Right ventricle myocardium superior (tissue), 1 donor: Measurements from ENCODE around the gene TMEM168. TPM values are rescaled to one million over a fixed set of nuclear protein-coding genes. Genes with fewer than 3 reads are reported as not detected.
"Not testable (repeated sequence)": the region's sequence is repeated elsewhere in the genome, so short reads cannot be mapped to it uniquely, and the experiment has no call there.

Experiments used
- ATAC-seq: fragments of 200-7000 bp; cut with Tn5 transposase; one replicate; pipeline ENCODE4 v1.9.1; 2020; ENCODE audit warnings: mild to moderate bottlenecking; ENCODE audit not compliant: poor library complexity
- DNase-seq: peaks from one replicate; pipeline ENCODE4 v3.0.0-alpha.2; 2020
- intact Hi-C: fragments of 100-400 bp; cut with DNase I; formaldehyde crosslinking; loops from one replicate; pipeline ENCODE4 v1.11.2; 2022
- long read RNA-seq: library from polyadenylated mRNA; unstranded; transcript quantifications from one replicate; pipeline ENCODE4 v2.0.0, GENCODE V29; 2021
- total RNA-seq: library from RNA; stranded (reverse); fragmentation: NEBNext Ultra II Directional; extraction: Animal tissue kit (Norgen Biotek cat#: 25700); gene quantifications from one replicate; pipeline ENCODE4 v1.2.1, GENCODE V29; 2021
- donor health status: DM: no; HTN: yes; CAD: no; lungs with severe emphysema.

TMEM168 gene
- 14.0 TPM for total RNA-seq
- long read RNA-seq, full-length matches to known transcripts, result 42 of 57 reads
- long read RNA-seq, partial matches to known transcripts, result 1 of 57 reads
- long read RNA-seq, other reads (novel, unspliced or antisense), result 14 of 57 reads

- intact Hi-C loops, result no loop called here
- peak; percentile 89 for DNase-seq
- peak; percentile 97 for ATAC-seq
These were observed at the start of gene TMEM168 for GRCh38 chr7:112789817-112790585. Gene TMEM168, minus strand, starts transcription at chr7:112790393. Its CDS starts 5,568 bp downstream, at chr7:112784825.

GRCh38 chr7:112835928-112836327 is 45.7 kb upstream of the TMEM168 start:
- ATAC-seq, intact Hi-C loops: not testable (repeated sequence)

GRCh38 chr7:112833082-112833481 is 42.9 kb upstream of the TMEM168 start:
- ATAC-seq, result no peak
- intact Hi-C loops, result no loop called here
- DNase-seq, result no peak

More at GRCh38 chr7:112835928-112836327, 45.7 kb upstream of the TMEM168 start:
- not testable (repeated sequence) for DNase-seq

GRCh38 chr7:112830769-112831168 is 40.6 kb upstream of the TMEM168 start:
- DNase-seq, result no peak
- ATAC-seq, result no peak
- intact Hi-C loops, result no loop called here

GRCh38 chr7:112828696-112829095 is 38.5 kb upstream of the TMEM168 start:
- DNase-seq (no peak), ATAC-seq (no peak)
- intact Hi-C loops, result no loop called here

GRCh38 chr7:112821345-112821744 is 31.2 kb upstream of the TMEM168 start:
- ATAC-seq, result no peak
- DNase-seq, result no peak
- intact Hi-C loops, result no loop called here

- ATAC-seq (no peak), DNase-seq (no peak)
- intact Hi-C loops, result no loop called here
These were observed 29.3 kb upstream of the TMEM168 start for GRCh38 chr7:112819536-112819935.

GRCh38 chr7:112806156-112806555 is 16.0 kb upstream of the TMEM168 start:
- DNase-seq, result no peak
- no peak for ATAC-seq
- intact Hi-C loops, result no loop called here

- ATAC-seq (no peak), DNase-seq (no peak)
- intact Hi-C loops, result no loop called here
These were observed 12.2 kb upstream of the TMEM168 start for GRCh38 chr7:112802406-112802805.

GRCh38 chr7:112800486-112800885 is 10.3 kb upstream of the TMEM168 start:
- ATAC-seq (no peak), DNase-seq (no peak)
- intact Hi-C loops, result no loop called here

- intact Hi-C loops, result no loop called here
- DNase-seq, result no peak
- no peak for ATAC-seq
These were observed 9.4 kb upstream of the TMEM168 start for GRCh38 chr7:112799448-112800120.

- no peak for ATAC-seq
- no peak for DNase-seq
- intact Hi-C loops, result no loop called here
These were observed 8.3 kb upstream of the TMEM168 start for GRCh38 chr7:112798274-112799159.

- intact Hi-C loops, ATAC-seq, DNase-seq: not testable (repeated sequence)
These were observed 6.4 kb upstream of the TMEM168 start for GRCh38 chr7:112796552-112796951.

GRCh38 chr7:112792441-112792840 is 2.2 kb upstream of the TMEM168 start:
- ATAC-seq (no peak), DNase-seq (no peak)
- intact Hi-C loops, result no loop called here

GRCh38 chr7:112791465-112792168 is 1.4 kb upstream of the TMEM168 start:
- ATAC-seq (no peak), DNase-seq (no peak)
- intact Hi-C loops, result no loop called here

GRCh38 chr7:112790586-112791003 is 402 bp upstream of the TMEM168 start:
- intact Hi-C loops, result no loop called here
- DNase-seq (no peak), ATAC-seq (peak; percentile 44)

GRCh38 chr7:112789453-112789816 is 758 bp downstream of the TMEM168 start:
- intact Hi-C loops, result no loop called here
- ATAC-seq (no peak), DNase-seq (no peak)

- intact Hi-C loops, result no loop called here
- DNase-seq (no peak), ATAC-seq (no peak)
These were observed 1.3 kb downstream of the TMEM168 start for GRCh38 chr7:112788778-112789343.
